MM.1S (cell line): ENCODE results near the gene SLC38A1.

Experiments used
- CTCF ChIP-seq: fragments of 300-600 bp; sonication (generic); IDR thresholded peaks from 2 replicates; pipeline ENCODE4 v1.5.1; 2016; ENCODE audit warnings: antibody characterized with exemption, low read length, mixed read lengths
- EZH2 ChIP-seq: fragments of 300-600 bp; sonication (generic); optimal IDR thresholded peaks from 2 replicates; pipeline ENCODE3; 2017; ENCODE audit warnings: low read depth, mild to moderate bottlenecking, antibody characterized with exemption, low read length, mixed read lengths

- no peak for TF ChIP-seq CTCF
- TF ChIP-seq EZH2: no peak
These were observed 81.8 kb downstream of the SLC38A1 start for GRCh38 chr12:46187023-46187422.
